ENCODE measurements around the gene TRABD2B. TPM values are rescaled to one million over a fixed set of nuclear protein-coding genes. Genes with fewer than 3 reads are reported as not detected.

The TRABD2B gene
- total and polyA plus RNA-seq, 8 donors = 1.6 to 3.8 (median 3.0) TPM

- ATAC-seq = no peak
- no peak for FAIRE-seq
Measured at GRCh38 chr1:47870480-47870879, 126.7 kb downstream of the TRABD2B start.

GRCh38 chr1:47868348-47868676 lies 128.9 kb downstream of the TRABD2B start:
- H3K27me3 ChIP-seq = no peaks in the 10 kb centered on the region
- H3K4me3 ChIP-seq = no peak overlapping the region
- peaks cover 0 to 5% (median 0%) of the 10 kb centered on the region in 3 donors for H3K4me1 ChIP-seq
- ATAC-seq (no peak), DNase-seq (no peak), FAIRE-seq (no peak)
- H3K27ac ChIP-seq = no peak overlapping the region
- TF ChIP-seq, protein P1, sequence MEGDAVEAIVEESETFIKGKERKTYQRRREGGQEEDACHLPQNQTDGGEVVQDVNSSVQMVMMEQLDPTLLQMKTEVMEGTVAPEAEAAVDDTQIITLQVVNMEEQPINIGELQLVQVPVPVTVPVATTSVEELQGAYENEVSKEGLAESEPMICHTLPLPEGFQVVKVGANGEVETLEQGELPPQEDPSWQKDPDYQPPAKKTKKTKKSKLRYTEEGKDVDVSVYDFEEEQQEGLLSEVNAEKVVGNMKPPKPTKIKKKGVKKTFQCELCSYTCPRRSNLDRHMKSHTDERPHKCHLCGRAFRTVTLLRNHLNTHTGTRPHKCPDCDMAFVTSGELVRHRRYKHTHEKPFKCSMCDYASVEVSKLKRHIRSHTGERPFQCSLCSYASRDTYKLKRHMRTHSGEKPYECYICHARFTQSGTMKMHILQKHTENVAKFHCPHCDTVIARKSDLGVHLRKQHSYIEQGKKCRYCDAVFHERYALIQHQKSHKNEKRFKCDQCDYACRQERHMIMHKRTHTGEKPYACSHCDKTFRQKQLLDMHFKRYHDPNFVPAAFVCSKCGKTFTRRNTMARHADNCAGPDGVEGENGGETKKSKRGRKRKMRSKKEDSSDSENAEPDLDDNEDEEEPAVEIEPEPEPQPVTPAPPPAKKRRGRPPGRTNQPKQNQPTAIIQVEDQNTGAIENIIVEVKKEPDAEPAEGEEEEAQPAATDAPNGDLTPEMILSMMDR (IDR thresholded peaks at IDR 0.05) = no peak
- intact Hi-C loops (cut with DNase I) = no loop called here
- no peaks in the 10 kb centered on the region for H3K36me3 ChIP-seq
- no peaks in the 10 kb centered on the region for H3K9me3 ChIP-seq
- 87 to 95% methylated on average over 5 of the region's 5 CpGs for WGBS, 2 donors

More at GRCh38 chr1:47870480-47870879, 126.7 kb downstream of the TRABD2B start:
- no peak for DNase-seq
- TF ChIP-seq, protein P1 (IDR thresholded peaks at IDR 0.05) = no peak
- intact Hi-C loops (cut with DNase I) = no loop called here
- no peaks in the 10 kb centered on the region for H3K36me3 ChIP-seq
- WGBS, 2 donors = 88 to 91% methylated on average over 4 of the region's 4 CpGs
- peaks cover 0 to 5% (median 0%) of the 10 kb centered on the region in 3 donors for H3K4me1 ChIP-seq
- no peak overlapping the region for H3K27ac ChIP-seq
- H3K27me3 ChIP-seq = no peaks in the 10 kb centered on the region
- H3K9me3 ChIP-seq = no peaks in the 10 kb centered on the region
- no peak overlapping the region for H3K4me3 ChIP-seq

DNA sequence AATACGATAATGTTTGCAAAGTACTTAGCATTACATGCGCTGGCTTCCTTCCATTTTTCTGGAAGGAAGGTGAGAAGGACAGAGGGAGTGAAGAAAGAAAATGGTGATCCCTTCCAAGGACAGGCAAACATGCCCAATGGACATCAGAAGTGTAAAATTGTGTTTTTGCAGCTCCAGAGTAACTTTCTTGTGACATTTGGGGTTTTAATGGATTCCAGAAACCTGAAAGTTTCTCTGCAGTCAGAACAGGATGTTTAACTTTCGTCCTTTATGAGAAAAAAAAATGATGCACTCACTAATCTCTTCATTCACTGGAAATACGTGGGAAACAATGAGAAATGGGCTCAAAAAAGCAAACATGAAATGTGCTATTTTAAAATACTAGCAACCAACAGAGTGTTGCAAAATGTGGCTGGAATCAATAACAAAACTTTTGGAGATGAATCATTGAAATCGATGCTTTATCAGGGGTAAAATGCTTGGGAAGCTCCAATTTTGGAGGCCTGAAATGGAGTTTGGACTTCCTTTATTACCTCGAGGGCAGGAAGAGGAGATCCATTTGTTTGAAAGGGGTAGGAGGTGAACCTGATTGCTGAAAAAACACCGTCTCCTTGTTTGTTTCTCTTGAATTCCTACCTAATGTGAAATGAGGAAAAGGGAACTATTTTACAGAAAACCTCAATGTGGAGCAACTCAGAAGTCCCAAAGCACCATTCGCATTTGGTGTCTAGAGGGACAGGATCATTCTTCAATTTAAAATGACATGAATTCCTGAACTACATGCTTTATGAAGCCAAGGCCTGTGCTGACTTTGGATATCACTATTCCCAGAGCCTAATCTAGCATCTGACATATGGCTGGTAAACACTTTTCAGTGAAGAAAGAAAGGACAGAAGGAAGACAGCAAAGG lies 129.5 kb downstream of the TRABD2B start:
- no peaks in the 10 kb centered on the region for H3K36me3 ChIP-seq
- 71 to 76% methylated on average over 8 of the region's 8 CpGs for WGBS, 2 donors
- FAIRE-seq (no peak), ATAC-seq (no peak), DNase-seq (no peak)
- no peak overlapping the region for H3K27ac ChIP-seq
- no peaks in the 10 kb centered on the region for H3K9me3 ChIP-seq
- H3K4me3 ChIP-seq = no peak overlapping the region
- peaks cover 0 to under 1% (median 0%) of the 10 kb centered on the region in 3 donors for H3K4me1 ChIP-seq
- TF ChIP-seq, protein P1 (IDR thresholded peaks at IDR 0.05) = no peak
- no peaks in the 10 kb centered on the region for H3K27me3 ChIP-seq
- intact Hi-C loops (cut with DNase I) = no loop called here

- intact Hi-C loops (cut with DNase I) = no loop called here
- no peaks in the 10 kb centered on the region for H3K27me3 ChIP-seq
- TF ChIP-seq, protein P1 (IDR thresholded peaks at IDR 0.05) = no peak
- 76 to 80% methylated on average over 8 of the region's 8 CpGs for WGBS, 2 donors
- H3K9me3 ChIP-seq = no peaks in the 10 kb centered on the region
- ATAC-seq = peak in 2 of 4 donors; percentile 41 to 48
- H3K4me1 ChIP-seq = no peaks in the 10 kb centered on the region
- H3K36me3 ChIP-seq = no peaks in the 10 kb centered on the region
- no peak overlapping the region for H3K4me3 ChIP-seq
- no peak for DNase-seq
- H3K27ac ChIP-seq = no peak overlapping the region
- FAIRE-seq = no peak
Measured at GRCh38 chr1:47866601-47867437, 130.4 kb downstream of the TRABD2B start.
